Measurements from ENCODE around the gene CNOT1. TPM values are rescaled to one million over a fixed set of nuclear protein-coding genes. Genes with fewer than 3 reads are reported as not detected.

The CNOT1 gene
- polyA plus RNA-seq, 1 donor (not counting 4 experiments of a cell fraction or from before 2014, with no cell fraction given) = 163 TPM

DNA sequence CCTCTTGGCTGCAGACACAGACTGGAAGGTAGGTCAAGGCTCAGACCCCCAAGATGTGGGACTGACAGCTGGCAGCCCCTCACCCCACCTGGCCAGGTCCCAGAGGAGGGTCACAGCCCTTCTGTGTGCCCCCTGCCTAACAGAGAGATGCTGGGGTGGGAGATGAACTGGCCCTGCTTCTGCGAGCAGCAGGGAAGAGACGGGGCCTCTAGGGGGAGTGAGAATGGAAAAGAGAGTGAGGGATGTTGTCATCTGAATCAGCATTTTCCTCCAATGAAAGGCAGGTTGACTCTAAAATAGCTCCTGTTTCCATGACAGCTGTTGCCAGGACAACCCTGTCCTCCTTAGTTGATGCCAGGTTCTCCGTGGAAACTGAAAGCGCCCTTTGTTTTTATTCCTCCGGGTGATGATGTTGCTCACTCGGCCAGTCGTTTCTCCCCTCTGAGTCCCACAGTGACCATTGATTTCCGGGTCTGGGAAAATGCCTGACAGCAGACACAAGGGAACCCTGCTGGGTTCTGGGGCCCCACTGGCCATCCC, 134.6 kb downstream of the CNOT1 start:
- Histone ChIP-seq H3K9me1 (ENCODE audit: control insufficient read depth, extremely low read depth, insufficient read depth, low read length) (no peaks in the 10 kb centered on the region), H3K27ac (ENCODE audit: control insufficient read depth, insufficient read depth, low read length) (no peak overlapping the region), H4K20me1 (ENCODE audit: control insufficient read depth, extremely low read depth, insufficient read depth, low read length) (no peaks in the 10 kb centered on the region), H3K9ac (ENCODE audit: control insufficient read depth, extremely low read depth, insufficient read depth, low read length) (no peak overlapping the region), H3K79me2 (ENCODE audit: control insufficient read depth, insufficient read depth, low read length) (no peaks in the 10 kb centered on the region), H3K27me3 (ENCODE audit: control insufficient read depth, extremely low read depth, insufficient read depth, low read length) (peaks cover 9% of the 10 kb centered on the region), H3K4me1 (ENCODE audit: control insufficient read depth, extremely low read depth, insufficient read depth, low read length) (no peaks in the 10 kb centered on the region), H3K4me2 (ENCODE audit: control insufficient read depth, extremely low read depth, insufficient read depth, low read depth, low read length) (no peak overlapping the region), H3K4me3 (ENCODE audit: control insufficient read depth in 2 of 3, extremely low read depth in 1 of 3, insufficient read depth in 2 of 3, low read depth in 1 of 3, low read length in 3 of 3) (no peak overlapping the region), H2AFZ (ENCODE audit: control insufficient read depth, low read length) (no peak overlapping the region), H3K9me3 (ENCODE audit: control insufficient read depth, low read depth, low read length) (no peaks in the 10 kb centered on the region), H3K36me3 (ENCODE audit: control insufficient read depth in 2 of 2, extremely low read depth in 1 of 2, insufficient read depth in 2 of 2, low read length in 2 of 2) (no peaks in the 10 kb centered on the region)
- DNase-seq (ENCODE audit: low read depth, low spot score) (no peak), FAIRE-seq (no peak)
- dilution Hi-C loops (cut with MboI; ENCODE audit: extremely low pct_ligation_motif_present, low sequenced_read_pairs) = no loop called here
- TF ChIP-seq, protein P1, sequence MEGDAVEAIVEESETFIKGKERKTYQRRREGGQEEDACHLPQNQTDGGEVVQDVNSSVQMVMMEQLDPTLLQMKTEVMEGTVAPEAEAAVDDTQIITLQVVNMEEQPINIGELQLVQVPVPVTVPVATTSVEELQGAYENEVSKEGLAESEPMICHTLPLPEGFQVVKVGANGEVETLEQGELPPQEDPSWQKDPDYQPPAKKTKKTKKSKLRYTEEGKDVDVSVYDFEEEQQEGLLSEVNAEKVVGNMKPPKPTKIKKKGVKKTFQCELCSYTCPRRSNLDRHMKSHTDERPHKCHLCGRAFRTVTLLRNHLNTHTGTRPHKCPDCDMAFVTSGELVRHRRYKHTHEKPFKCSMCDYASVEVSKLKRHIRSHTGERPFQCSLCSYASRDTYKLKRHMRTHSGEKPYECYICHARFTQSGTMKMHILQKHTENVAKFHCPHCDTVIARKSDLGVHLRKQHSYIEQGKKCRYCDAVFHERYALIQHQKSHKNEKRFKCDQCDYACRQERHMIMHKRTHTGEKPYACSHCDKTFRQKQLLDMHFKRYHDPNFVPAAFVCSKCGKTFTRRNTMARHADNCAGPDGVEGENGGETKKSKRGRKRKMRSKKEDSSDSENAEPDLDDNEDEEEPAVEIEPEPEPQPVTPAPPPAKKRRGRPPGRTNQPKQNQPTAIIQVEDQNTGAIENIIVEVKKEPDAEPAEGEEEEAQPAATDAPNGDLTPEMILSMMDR (optimal IDR thresholded peaks at IDR 0.05 in 1 of 3, IDR thresholded peaks at IDR 0.05 in 1 of 3, conservative IDR thresholded peaks at IDR 0.05 in 1 of 3; ENCODE audit: extremely low read depth in 1 of 3, insufficient read depth in 2 of 3, low read length in 3 of 3) = peak; percentile 35 to 49 (median 48)
- TF ChIP-seq EZH2 (IDR thresholded peaks at IDR 0.05; ENCODE audit: low read length) = no peak

DNA sequence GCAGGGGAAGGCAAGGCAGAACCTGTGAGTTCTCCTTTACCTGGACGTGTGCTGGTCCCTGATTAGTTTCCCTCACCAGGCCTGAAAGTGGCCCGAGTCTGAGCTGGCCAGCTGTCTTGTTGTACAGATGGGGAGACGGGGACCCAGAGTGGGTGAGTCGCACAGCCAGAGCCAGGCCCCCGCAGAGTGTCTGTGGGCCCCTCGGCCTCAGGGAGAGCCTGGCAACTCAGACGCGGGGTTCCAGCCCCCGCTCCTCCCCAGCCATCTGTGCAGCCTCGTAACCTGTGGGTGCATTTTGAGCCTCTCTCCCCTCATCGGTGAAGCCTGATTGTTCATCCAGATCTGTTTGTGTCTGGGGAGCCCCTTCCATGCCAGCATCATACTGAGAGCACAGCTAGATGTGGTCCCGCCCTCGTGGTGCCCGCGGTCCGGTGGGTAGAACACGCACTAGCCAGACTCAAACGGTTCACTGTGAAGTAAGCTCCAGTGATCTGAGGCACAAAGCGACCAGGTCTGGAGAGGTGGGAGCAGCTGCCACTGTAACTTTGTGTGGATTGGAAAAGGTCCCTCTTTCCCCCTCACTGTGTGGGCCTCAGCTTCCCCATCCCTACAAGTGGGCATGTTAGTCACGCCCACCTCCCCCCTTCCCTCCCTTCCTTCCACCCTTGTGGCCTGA, 135.7 kb downstream of the CNOT1 start:
- dilution Hi-C loops (cut with MboI; ENCODE audit: extremely low pct_ligation_motif_present, low sequenced_read_pairs) = no loop called here
- FAIRE-seq = no peak
- Histone ChIP-seq H3K4me1 (ENCODE audit: control insufficient read depth, extremely low read depth, insufficient read depth, low read length) (no peaks in the 10 kb centered on the region), H3K9me3 (ENCODE audit: control insufficient read depth, low read depth, low read length) (no peaks in the 10 kb centered on the region), H3K9ac (ENCODE audit: control insufficient read depth, extremely low read depth, insufficient read depth, low read length) (no peak overlapping the region), H3K4me3 (ENCODE audit: control insufficient read depth in 2 of 3, extremely low read depth in 1 of 3, insufficient read depth in 2 of 3, low read depth in 1 of 3, low read length in 3 of 3) (no peak overlapping the region), H3K27me3 (ENCODE audit: control insufficient read depth, extremely low read depth, insufficient read depth, low read length) (peaks cover 3% of the 10 kb centered on the region), H3K36me3 (ENCODE audit: control insufficient read depth in 2 of 2, extremely low read depth in 1 of 2, insufficient read depth in 2 of 2, low read length in 2 of 2) (no peaks in the 10 kb centered on the region), H2AFZ (ENCODE audit: control insufficient read depth, low read length) (no peak overlapping the region), H3K79me2 (ENCODE audit: control insufficient read depth, insufficient read depth, low read length) (no peaks in the 10 kb centered on the region), H3K4me2 (ENCODE audit: control insufficient read depth, extremely low read depth, insufficient read depth, low read depth, low read length) (no peak overlapping the region), H4K20me1 (ENCODE audit: control insufficient read depth, extremely low read depth, insufficient read depth, low read length) (no peaks in the 10 kb centered on the region), H3K27ac (ENCODE audit: control insufficient read depth, insufficient read depth, low read length) (no peak overlapping the region), H3K9me1 (ENCODE audit: control insufficient read depth, extremely low read depth, insufficient read depth, low read length) (no peaks in the 10 kb centered on the region)
- no peak for DNase-seq (ENCODE audit: low read depth, low spot score)
- TF ChIP-seq EZH2 (IDR thresholded peaks at IDR 0.05; ENCODE audit: low read length) = no peak
- TF ChIP-seq, protein P1 (optimal IDR thresholded peaks at IDR 0.05 in 1 of 3, IDR thresholded peaks at IDR 0.05 in 1 of 3, conservative IDR thresholded peaks at IDR 0.05 in 1 of 3; ENCODE audit: extremely low read depth in 1 of 3, insufficient read depth in 2 of 3, low read length in 3 of 3) = no peak

Measured in keratinocyte (primary cell).